Measurements from ENCODE around the gene NKG7.
A peak's percentile ranks its signal among the peaks of the same experiment; 100 is the strongest.

The NKG7 gene

GRCh38 chr19:51367565-51368365 is 4.7 kb downstream of the NKG7 start:
- Histone ChIP-seq H3K27ac (ENCODE audit: low read depth, low read length, poor library complexity, severe bottlenecking) (peak overlapping the region; percentile 67), H3K4me2 (ENCODE audit: low read length) (peak overlapping the region; percentile 80), H2AFZ (ENCODE audit: low read length) (no peak overlapping the region), H3K27me3 (ENCODE audit: insufficient read depth, low read length) (peaks cover 3% of the 10 kb centered on the region; the same call in 1 of the 2 replicates), H3F3A (ENCODE audit: insufficient read depth, low read length) (no peaks in the 10 kb centered on the region), H3K79me2 (ENCODE audit: insufficient read depth, low read length) (no peaks in the 10 kb centered on the region), H3K9me3 (ENCODE audit: low read length) (no peaks in the 10 kb centered on the region), H3K36me3 (ENCODE audit: insufficient read depth, low read length) (no peaks in the 10 kb centered on the region), H4K20me1 (ENCODE audit: insufficient read depth, low read length) (no peaks in the 10 kb centered on the region), H3K4me1 (ENCODE audit: insufficient read depth, low read length, severe bottlenecking) (peaks cover 35% of the 10 kb centered on the region), H3K9ac (ENCODE audit: low read length) (peak overlapping the region; percentile 77), H3K4me3 (ENCODE audit: low read depth, low read length, poor library complexity, severe bottlenecking) (peak overlapping the region; percentile 90), H3K9me2 (ENCODE audit: low read depth, low read length) (no peaks in the 10 kb centered on the region)
- TF ChIP-seq CTCF (IDR thresholded peaks at IDR 0.05; ENCODE audit: low read length), result 0 out of 2 replicates have a peak, but pooled peaks have one; percentile 7
- TF ChIP-seq EZH2 (IDR thresholded peaks at IDR 0.05; ENCODE audit: borderline replicate concordance, low read length), result no peak

- Histone ChIP-seq H3K4me1 (ENCODE audit: insufficient read depth, low read length, severe bottlenecking) (peaks cover 41% of the 10 kb centered on the region), H3K9ac (ENCODE audit: low read length) (peak overlapping the region; percentile 77), H3K27me3 (ENCODE audit: insufficient read depth, low read length) (no peaks in the 10 kb centered on the region; the same call in 1 of the 2 replicates), H3F3A (ENCODE audit: insufficient read depth, low read length) (no peaks in the 10 kb centered on the region), H3K4me3 (ENCODE audit: low read depth, low read length, poor library complexity, severe bottlenecking) (peak overlapping the region; percentile 90), H3K9me3 (ENCODE audit: low read length) (no peaks in the 10 kb centered on the region), H3K79me2 (ENCODE audit: insufficient read depth, low read length) (no peaks in the 10 kb centered on the region), H2AFZ (ENCODE audit: low read length) (no peak overlapping the region), H3K9me2 (ENCODE audit: low read depth, low read length) (no peaks in the 10 kb centered on the region), H3K4me2 (ENCODE audit: low read length) (peak overlapping the region; percentile 80), H3K36me3 (ENCODE audit: insufficient read depth, low read length) (no peaks in the 10 kb centered on the region), H4K20me1 (ENCODE audit: insufficient read depth, low read length) (no peaks in the 10 kb centered on the region), H3K27ac (ENCODE audit: low read depth, low read length, poor library complexity, severe bottlenecking) (peak overlapping the region; percentile 67)
- TF ChIP-seq CTCF (IDR thresholded peaks at IDR 0.05; ENCODE audit: low read length) (no peak), EZH2 (IDR thresholded peaks at IDR 0.05; ENCODE audit: borderline replicate concordance, low read length) (no peak)
These were observed 5.2 kb downstream of the NKG7 start for GRCh38 chr19:51367255-51367564.

DNA sequence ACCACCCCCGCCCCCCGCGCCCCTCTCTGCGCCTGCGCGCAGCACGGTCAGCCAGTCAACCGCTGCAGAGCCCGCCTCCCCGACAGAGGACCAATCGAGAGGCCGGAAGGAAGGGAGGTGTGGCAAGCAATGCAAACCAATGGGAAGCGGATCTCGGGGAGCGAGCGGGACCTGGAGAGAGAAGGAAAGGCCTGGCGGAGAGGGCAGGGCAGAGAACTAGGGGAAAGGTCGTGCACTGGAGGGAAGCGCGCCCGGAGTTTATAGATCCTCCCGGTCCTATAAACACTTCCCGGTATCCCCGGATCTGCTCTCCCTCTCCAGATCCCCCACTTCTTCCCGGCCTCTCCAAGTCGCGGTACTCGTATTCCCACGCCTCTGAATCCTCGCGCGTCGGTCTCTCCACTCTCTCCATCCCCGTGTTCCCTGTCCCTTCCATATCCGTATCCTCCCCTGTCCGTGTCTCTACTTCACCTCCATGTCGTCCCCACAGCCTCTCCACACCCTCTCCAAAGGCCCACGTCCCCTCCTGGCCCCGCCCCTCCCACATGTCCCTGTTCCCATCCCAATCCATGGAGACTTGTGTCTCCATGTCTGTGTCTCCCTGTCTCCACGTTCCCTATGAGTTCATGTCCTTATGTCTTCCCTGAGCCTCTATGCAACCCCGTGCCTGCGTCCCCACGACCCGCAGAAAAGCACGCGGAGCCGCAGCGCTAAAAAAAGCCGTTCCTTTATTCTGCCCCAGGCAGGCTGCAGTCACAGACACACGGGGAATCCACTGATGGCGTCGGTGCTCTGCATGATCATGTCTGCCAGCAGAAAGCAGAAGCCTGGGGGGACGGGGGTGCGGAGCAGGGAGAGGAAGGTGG is 5.8 kb downstream of the NKG7 start:
- H3K4me2 ChIP-seq (ENCODE audit: low read length), result peak overlapping the region; percentile 80
- no peaks in the 10 kb centered on the region for H3K79me2 ChIP-seq (ENCODE audit: insufficient read depth, low read length)
- H4K20me1 ChIP-seq (ENCODE audit: insufficient read depth, low read length), result no peaks in the 10 kb centered on the region
- peak overlapping the region; percentile 99 for H3K9ac ChIP-seq (ENCODE audit: low read length)
- no peaks in the 10 kb centered on the region for H3K36me3 ChIP-seq (ENCODE audit: insufficient read depth, low read length)
- H3K27ac ChIP-seq (ENCODE audit: low read depth, low read length, poor library complexity, severe bottlenecking), result peak overlapping the region; percentile 67
- peaks cover 45% of the 10 kb centered on the region for H3K4me1 ChIP-seq (ENCODE audit: insufficient read depth, low read length, severe bottlenecking)
- peak overlapping the region; percentile 90 for H3K4me3 ChIP-seq (ENCODE audit: low read depth, low read length, poor library complexity, severe bottlenecking)
- no peaks in the 10 kb centered on the region for H3K9me2 ChIP-seq (ENCODE audit: low read depth, low read length)
- TF ChIP-seq EZH2 (IDR thresholded peaks at IDR 0.05; ENCODE audit: borderline replicate concordance, low read length) (no peak), CTCF (IDR thresholded peaks at IDR 0.05; ENCODE audit: low read length) (no peak)
- H3K9me3 ChIP-seq (ENCODE audit: low read length), result no peaks in the 10 kb centered on the region
- no peak overlapping the region for H2AFZ ChIP-seq (ENCODE audit: low read length)
- no peaks in the 10 kb centered on the region for H3F3A ChIP-seq (ENCODE audit: insufficient read depth, low read length)
- no peaks in the 10 kb centered on the region; the same call in 1 of the 2 replicates for H3K27me3 ChIP-seq (ENCODE audit: insufficient read depth, low read length)

Data from OCI-LY1 (cell line).